CD8-positive, alpha-beta memory T cell (primary cell): ENCODE data around the gene SLC35E1. TPM values are rescaled to one million over a fixed set of nuclear protein-coding genes. Genes with fewer than 3 reads are reported as not detected.

ENCODE experiments used
- CTCF ChIA-PET: fragments of 350-600 bp; sonication (Branson Sonifier 250); formaldehyde crosslinking; loops from one replicate; lab custom pipeline; 2021; ENCODE audit warnings: antibody characterized with exemption; lab: Charles Lee
- POLR2A ChIA-PET: fragments of 350-600 bp; sonication (Branson Sonifier 250); formaldehyde crosslinking; loops from one replicate; lab custom pipeline; 2021; ENCODE audit warnings: antibody characterized with exemption; lab: Charles Lee
- DNase-seq, 5 donors: peaks; one replicate each; pipeline versions ENCODE4 v3.0.0 to v3.0.0-alpha.2; 2020 to 2022; ENCODE audit warnings: mixed read lengths in 1 of 5
- H3K27ac ChIP-seq: one replicate; pipeline ENCODE4 v1.7.0; 2013; ENCODE audit warnings: low read depth, mild to moderate bottlenecking, low read length, moderate library complexity
- H3K27me3 ChIP-seq: 2 replicates; pipeline ENCODE4 v1.7.0; 2013; ENCODE audit warnings: low read length, mild to moderate bottlenecking; ENCODE audit not compliant: insufficient read depth, poor library complexity, severe bottlenecking
- H3K36me3 ChIP-seq: 2 replicates; pipeline ENCODE4 v1.7.0; 2013; ENCODE audit warnings: mild to moderate bottlenecking, low read length, moderate library complexity; ENCODE audit not compliant: insufficient read depth
- H3K4me1 ChIP-seq: 2 replicates; pipeline ENCODE4 v1.7.0; 2013; ENCODE audit warnings: mild to moderate bottlenecking, low read length, moderate library complexity; ENCODE audit not compliant: insufficient read depth
- H3K4me3 ChIP-seq: 2 replicates; pipeline ENCODE4 v1.7.0; 2013; ENCODE audit warnings: mild to moderate bottlenecking, low read length
- H3K9me3 ChIP-seq: 2 replicates; pipeline ENCODE4 v1.7.0; 2013; ENCODE audit warnings: mild to moderate bottlenecking, low read length
- H3K27ac Mint-ChIP-seq, 8 donors: one replicate each; pipeline ENCODE4 v1.8.0; 2020 to 2021; ENCODE audit warnings: mixed read lengths in 8 of 8, mild to moderate bottlenecking in 6 of 8, inconsistent platforms in 3 of 8, moderate library complexity in 3 of 8
- H3K27me3 Mint-ChIP-seq, 2 donors: one replicate each; pipeline ENCODE4 v1.8.0; 2020 to 2021; ENCODE audit warnings: mixed read lengths in 2 of 2, mild to moderate bottlenecking in 1 of 2, moderate library complexity in 1 of 2
- H3K36me3 Mint-ChIP-seq, 3 donors: one replicate each; pipeline ENCODE4 v1.8.0; 2020 to 2021; ENCODE audit warnings: mixed read lengths in 3 of 3, inconsistent platforms in 1 of 3, mild to moderate bottlenecking in 1 of 3
- H3K4me1 Mint-ChIP-seq, 3 donors: one replicate each; pipeline ENCODE4 v1.8.0; 2020 to 2021; ENCODE audit warnings: mixed read lengths in 3 of 3, inconsistent platforms in 1 of 3, mild to moderate bottlenecking in 1 of 3
- H3K4me3 Mint-ChIP-seq, 7 donors: one replicate each; pipeline ENCODE4 v1.8.0; 2020 to 2021; ENCODE audit warnings: mixed read lengths in 7 of 7, mild to moderate bottlenecking in 6 of 7, moderate library complexity in 4 of 7, inconsistent platforms in 2 of 7
- H3K9me3 Mint-ChIP-seq, 5 donors: one replicate each; pipeline ENCODE4 v1.8.0; 2020 to 2022; ENCODE audit warnings: mixed read lengths in 5 of 5, mild to moderate bottlenecking in 3 of 5, moderate library complexity in 2 of 5, inconsistent platforms in 1 of 5
- polyA plus RNA-seq: library from polyadenylated mRNA; unstranded; fragments of 300-500 nt; fragmentation: Illumina TruSeq; gene quantifications from one replicate; pipeline ENCODE4 v1.2.3, GENCODE V29; 2021
- total RNA-seq, 2 experiments: library from RNA; stranded (reverse); gene quantifications; one replicate each; pipeline ENCODE4 v1.2.3, GENCODE V29; 2021

The SLC35E1 gene
- total and polyA plus RNA-seq, 3 experiments from 2014 or later: 30.6 to 43.8 (median 41.9) TPM

GRCh38 chr19:16605115-16605514 lies 32.9 kb upstream of the SLC35E1 start:
- H3K4me1 ChIP-seq: no peaks in the 10 kb centered on the region
- no peaks in the 10 kb centered on the region for H3K36me3 ChIP-seq
- no peak overlapping the region for H3K27ac ChIP-seq
- H3K9me3 Mint-ChIP-seq: no peaks in the 10 kb centered on the region
- peaks cover 0 to 17% (median 3%) of the 10 kb centered on the region in 3 donors for H3K36me3 Mint-ChIP-seq
- ChIA-PET CTCF (interaction anchor here (1.6 kb wide), 1 partner anchor 21 kb away, joined by 4 read pairs; no protein-coding TSS in a partner anchor), POLR2A (no interaction called here)
- H3K4me3 Mint-ChIP-seq: no peak overlapping the region
- DNase-seq: no peak
- H3K4me3 ChIP-seq: no peak overlapping the region
- peaks cover 28 to 67% (median 44%) of the 10 kb centered on the region in 3 donors for H3K4me1 Mint-ChIP-seq
- H3K27ac Mint-ChIP-seq: peak overlapping the region in 2 of 8 donors; percentile 51 to 55
- H3K9me3 ChIP-seq: no peaks in the 10 kb centered on the region
- no peaks in the 10 kb centered on the region for H3K27me3 Mint-ChIP-seq
- no peaks in the 10 kb centered on the region for H3K27me3 ChIP-seq

DNA sequence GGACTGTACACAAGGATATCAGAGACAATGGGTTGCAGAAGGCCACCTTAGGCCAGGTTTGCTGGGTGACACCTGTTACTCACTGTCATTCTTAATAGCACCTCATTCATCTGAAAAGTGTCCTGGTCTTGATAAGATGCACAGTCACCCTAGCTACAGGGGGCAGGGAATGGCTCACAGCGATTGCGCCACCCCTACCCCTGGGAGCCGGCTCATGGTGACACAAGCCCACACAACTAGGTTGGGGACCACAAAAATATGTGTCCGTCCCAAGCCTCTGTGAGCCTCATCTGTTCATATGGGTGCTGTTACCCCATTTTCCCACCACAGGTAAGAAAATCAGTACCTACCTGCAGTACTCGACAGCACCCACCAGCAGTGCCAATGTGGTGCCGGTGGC lies 32.4 kb upstream of the SLC35E1 start:
- H3K4me3 Mint-ChIP-seq: no peak overlapping the region
- ChIA-PET POLR2A (no interaction called here), CTCF (interaction anchor here (1.0 kb wide), 1 partner anchor 17 kb away, joined by 3 read pairs; no protein-coding TSS in a partner anchor)
- H3K4me1 ChIP-seq: no peaks in the 10 kb centered on the region
- H3K27ac Mint-ChIP-seq: peak overlapping the region in 1 of 8 donors; percentile 26
- peaks cover 28 to 64% (median 41%) of the 10 kb centered on the region in 3 donors for H3K4me1 Mint-ChIP-seq
- no peak overlapping the region for H3K27ac ChIP-seq
- no peak overlapping the region for H3K4me3 ChIP-seq
- H3K9me3 ChIP-seq: no peaks in the 10 kb centered on the region
- DNase-seq: no peak
- H3K27me3 Mint-ChIP-seq: no peaks in the 10 kb centered on the region
- peaks cover 0 to 17% (median 3%) of the 10 kb centered on the region in 3 donors for H3K36me3 Mint-ChIP-seq
- H3K27me3 ChIP-seq: no peaks in the 10 kb centered on the region
- H3K9me3 Mint-ChIP-seq: no peaks in the 10 kb centered on the region
- H3K36me3 ChIP-seq: no peaks in the 10 kb centered on the region

DNA sequence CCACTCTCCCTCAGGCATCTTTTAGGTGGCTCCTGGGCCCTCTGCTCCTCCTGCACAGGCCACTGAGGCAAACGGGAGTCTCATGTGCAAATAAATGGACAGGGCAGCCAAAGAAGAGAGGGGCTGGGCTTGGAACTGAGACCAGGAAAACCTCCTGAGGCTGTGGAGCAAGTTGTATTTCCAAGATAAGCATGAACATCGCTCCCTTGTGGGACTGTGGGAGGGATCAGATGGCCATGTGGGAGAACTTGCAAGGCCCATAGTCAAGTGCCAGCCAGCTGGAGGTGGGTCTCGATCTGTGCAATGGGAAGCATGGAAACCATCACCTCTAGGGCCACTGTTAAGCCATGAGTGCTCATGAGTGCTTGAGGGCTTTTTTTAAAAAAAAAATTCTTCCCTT lies 30.9 kb upstream of the SLC35E1 start:
- H3K9me3 Mint-ChIP-seq: no peaks in the 10 kb centered on the region
- H3K36me3 ChIP-seq: no peaks in the 10 kb centered on the region
- no peak overlapping the region for H3K27ac ChIP-seq
- H3K4me1 Mint-ChIP-seq: peaks cover 25 to 65% (median 35%) of the 10 kb centered on the region in 3 donors
- no peak for DNase-seq
- H3K4me3 ChIP-seq: no peak overlapping the region
- peak overlapping the region in 1 of 8 donors; percentile 42 for H3K27ac Mint-ChIP-seq
- H3K9me3 ChIP-seq: no peaks in the 10 kb centered on the region
- no peaks in the 10 kb centered on the region for H3K27me3 ChIP-seq
- H3K36me3 Mint-ChIP-seq: peaks cover 0 to 20% (median 3%) of the 10 kb centered on the region in 3 donors
- POLR2A ChIA-PET: no interaction called here
- no peaks in the 10 kb centered on the region for H3K27me3 Mint-ChIP-seq
- H3K4me1 ChIP-seq: no peaks in the 10 kb centered on the region
- CTCF ChIA-PET: no interaction called here
- H3K4me3 Mint-ChIP-seq: no peak overlapping the region

- no peaks in the 10 kb centered on the region for H3K4me1 ChIP-seq
- H3K9me3 Mint-ChIP-seq: no peaks in the 10 kb centered on the region
- no peak overlapping the region for H3K27ac ChIP-seq
- ChIA-PET CTCF (no interaction called here), POLR2A (interaction anchor here (0.6 to 1.1 kb wide), 4 partner anchors 12 to 522 kb away, joined by 3 to 6 read pairs (median 3); no protein-coding TSS in a partner anchor)
- H3K27me3 Mint-ChIP-seq: no peaks in the 10 kb centered on the region
- no peaks in the 10 kb centered on the region for H3K9me3 ChIP-seq
- peaks cover 0 to 17% (median 3%) of the 10 kb centered on the region in 3 donors for H3K36me3 Mint-ChIP-seq
- no peak overlapping the region for H3K4me3 ChIP-seq
- H3K4me1 Mint-ChIP-seq: peaks cover 25 to 67% (median 38%) of the 10 kb centered on the region in 3 donors
- H3K27ac Mint-ChIP-seq: peak overlapping the region in 1 of 8 donors; percentile 77
- H3K4me3 Mint-ChIP-seq: no peak overlapping the region
- H3K36me3 ChIP-seq: no peaks in the 10 kb centered on the region
- no peaks in the 10 kb centered on the region for H3K27me3 ChIP-seq
- no peak for DNase-seq
These were observed 29.3 kb upstream of the SLC35E1 start for GRCh38 chr19:16601378-16602052.

DNA sequence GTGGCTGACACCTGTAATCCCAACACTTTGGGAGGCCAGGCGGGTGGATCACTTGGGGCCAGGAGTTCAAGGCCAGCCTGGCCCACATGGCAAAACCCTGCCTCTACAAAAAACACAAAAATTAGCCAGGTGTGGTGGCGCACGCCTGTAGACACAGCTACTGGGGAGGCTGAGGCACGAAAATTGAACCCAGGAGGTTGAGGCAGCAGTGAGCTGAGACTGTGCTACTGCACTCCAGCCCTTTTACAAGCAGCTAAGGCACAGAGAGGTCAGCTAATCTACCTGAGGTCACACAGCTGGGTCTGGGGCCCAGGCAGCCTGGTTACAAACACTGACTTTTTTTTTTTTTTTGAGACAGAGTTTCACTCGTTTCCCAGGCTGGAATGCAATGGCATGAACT lies 28.6 kb upstream of the SLC35E1 start:
- Mint-ChIP-seq H3K4me3 (no peak overlapping the region), H3K27me3 (no peaks in the 10 kb centered on the region), H3K9me3 (no peaks in the 10 kb centered on the region), H3K27ac (peak overlapping the region in 1 of 8 donors; percentile 73), H3K4me1 (peaks cover 30 to 72% (median 43%) of the 10 kb centered on the region in 3 donors), H3K36me3 (peaks cover 0 to 16% (median 3%) of the 10 kb centered on the region in 3 donors)
- H3K27me3 ChIP-seq: no peaks in the 10 kb centered on the region
- peaks cover 3% of the 10 kb centered on the region for H3K4me1 ChIP-seq
- CTCF ChIA-PET: no interaction called here
- no peak for DNase-seq
- H3K9me3 ChIP-seq: no peaks in the 10 kb centered on the region
- no peaks in the 10 kb centered on the region for H3K36me3 ChIP-seq
- no peak overlapping the region for H3K27ac ChIP-seq
- H3K4me3 ChIP-seq: no peak overlapping the region
- POLR2A ChIA-PET: interaction anchor here (0.7 to 1.1 kb wide), 2 partner anchors 13 to 522 kb away, joined by 3 read pairs; no protein-coding TSS in a partner anchor

DNA sequence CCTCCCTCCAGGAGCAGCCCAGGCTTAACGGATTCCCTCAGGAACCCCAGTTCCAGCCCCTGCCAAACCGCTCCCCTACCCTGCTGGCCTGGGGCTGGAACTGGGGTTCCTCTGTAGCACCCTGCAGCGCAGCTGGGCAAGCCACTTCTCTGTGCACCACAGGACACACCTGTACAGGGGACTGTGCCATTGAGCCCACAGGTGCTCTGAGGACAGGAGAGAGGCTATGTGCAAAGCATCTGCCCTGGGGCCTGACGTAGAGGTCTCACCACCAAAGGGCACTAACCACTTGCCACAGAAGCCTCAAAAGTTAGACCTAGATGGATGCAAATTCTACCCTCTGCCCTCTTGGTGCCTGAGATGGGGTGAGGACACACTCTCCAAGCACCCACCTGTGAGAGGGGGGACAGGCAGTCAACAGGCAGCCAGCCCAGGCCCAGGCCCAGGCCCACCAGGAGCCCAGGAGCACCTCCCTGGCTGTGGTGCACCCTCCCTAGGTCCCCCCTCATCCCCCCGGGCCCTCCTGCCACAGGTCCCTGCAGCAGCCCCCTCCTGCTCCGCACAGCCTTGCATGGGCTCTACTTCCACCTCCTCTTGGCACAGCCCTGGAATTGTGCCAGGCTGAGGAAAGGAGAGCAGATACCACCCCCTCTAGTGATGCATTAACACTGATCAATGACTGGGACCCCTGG lies 27.6 kb upstream of the SLC35E1 start:
- Histone ChIP-seq H3K27me3 (no peaks in the 10 kb centered on the region), H3K4me3 (no peak overlapping the region), H3K4me1 (peaks cover 14% of the 10 kb centered on the region), H3K27ac (no peak overlapping the region), H3K36me3 (no peaks in the 10 kb centered on the region), H3K9me3 (no peaks in the 10 kb centered on the region)
- Mint-ChIP-seq H3K9me3 (no peaks in the 10 kb centered on the region), H3K4me3 (no peak overlapping the region), H3K27ac (peak overlapping the region in 4 of 8 donors; percentile 66 to 84 (median 76)), H3K27me3 (no peaks in the 10 kb centered on the region), H3K4me1 (peaks cover 34 to 75% (median 45%) of the 10 kb centered on the region in 3 donors), H3K36me3 (peaks cover 0 to 9% (median 0%) of the 10 kb centered on the region in 3 donors)
- CTCF ChIA-PET: interaction anchor here (0.8 to 0.9 kb wide), 2 partner anchors 9 to 36 kb away, joined by 3 to 4 read pairs; no protein-coding TSS in a partner anchor
- POLR2A ChIA-PET: no interaction called here
- no peak for DNase-seq

DNA sequence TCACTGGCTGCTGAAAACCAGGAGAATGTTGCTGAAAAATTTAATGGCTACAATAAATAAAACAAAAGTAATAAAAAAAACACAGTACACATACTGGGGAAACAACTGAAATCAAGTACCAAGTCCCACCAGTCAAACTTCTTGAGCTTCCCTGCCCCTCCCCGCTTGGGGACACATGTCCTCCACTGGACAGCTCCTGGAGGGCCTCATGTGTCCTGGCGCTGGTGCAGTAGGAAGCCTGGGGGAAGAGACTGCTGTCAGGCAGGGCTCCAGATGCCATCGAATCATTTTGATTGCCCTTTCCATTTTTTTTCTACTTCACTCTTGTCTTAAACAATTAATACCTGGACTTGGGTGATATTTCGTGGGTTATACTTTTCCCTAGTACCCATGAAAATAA lies 26.6 kb upstream of the SLC35E1 start:
- Mint-ChIP-seq H3K4me1 (peaks cover 41 to 78% (median 49%) of the 10 kb centered on the region in 3 donors), H3K4me3 (no peak overlapping the region), H3K9me3 (no peaks in the 10 kb centered on the region), H3K27me3 (no peaks in the 10 kb centered on the region), H3K36me3 (peaks cover 0 to 5% (median 0%) of the 10 kb centered on the region in 3 donors), H3K27ac (peak overlapping the region in 5 of 8 donors; percentile 22 to 84 (median 63))
- ChIA-PET CTCF (interaction anchor here (0.8 to 1.2 kb wide), 3 partner anchors 10 to 37 kb away, joined by 3 to 4 read pairs (median 3); no protein-coding TSS in a partner anchor), POLR2A (interaction anchor here (0.5 kb wide), 1 partner anchor 257 kb away, joined by 5 read pairs; no protein-coding TSS in a partner anchor)
- H3K36me3 ChIP-seq: no peaks in the 10 kb centered on the region
- DNase-seq: no peak
- no peak overlapping the region for H3K27ac ChIP-seq
- H3K4me3 ChIP-seq: no peak overlapping the region
- no peaks in the 10 kb centered on the region for H3K27me3 ChIP-seq
- no peaks in the 10 kb centered on the region for H3K9me3 ChIP-seq
- H3K4me1 ChIP-seq: peaks cover 23% of the 10 kb centered on the region
